IMR-90 (cell line): ENCODE results near the gene TAAR2.

Source experiments
- CEBPB ChIP-seq: IDR thresholded peaks from 2 replicates; pipeline ENCODE4 v1.6.1; 2012; ENCODE audit warnings: low read depth, low read length, improper control_type of control experiment
- MXI1 ChIP-seq: IDR thresholded peaks from 2 replicates; pipeline ENCODE4 v1.6.1; 2012; ENCODE audit warnings: low read depth, mild to moderate bottlenecking, low read length, moderate library complexity, borderline replicate concordance
- POLR2A ChIP-seq: IDR thresholded peaks from 2 replicates; pipeline ENCODE4 v1.6.1; 2012; ENCODE audit warnings: mild to moderate bottlenecking, low read depth, low read length
- SMC3 ChIP-seq: fragments of 150-350 bp; IDR thresholded peaks from 2 replicates; pipeline ENCODE4 v1.6.1; 2016; ENCODE audit warnings: low read depth, mild to moderate bottlenecking, antibody characterized with exemption, low read length, moderate library complexity
- TF ChIP-seq, protein P1 (sequence below): conservative IDR thresholded peaks from 2 replicates; pipeline ENCODE4 v1.5.1; 2012; ENCODE audit warnings: mild to moderate bottlenecking, low read depth, low read length, improper control_type of control experiment

- TF ChIP-seq, protein P1, sequence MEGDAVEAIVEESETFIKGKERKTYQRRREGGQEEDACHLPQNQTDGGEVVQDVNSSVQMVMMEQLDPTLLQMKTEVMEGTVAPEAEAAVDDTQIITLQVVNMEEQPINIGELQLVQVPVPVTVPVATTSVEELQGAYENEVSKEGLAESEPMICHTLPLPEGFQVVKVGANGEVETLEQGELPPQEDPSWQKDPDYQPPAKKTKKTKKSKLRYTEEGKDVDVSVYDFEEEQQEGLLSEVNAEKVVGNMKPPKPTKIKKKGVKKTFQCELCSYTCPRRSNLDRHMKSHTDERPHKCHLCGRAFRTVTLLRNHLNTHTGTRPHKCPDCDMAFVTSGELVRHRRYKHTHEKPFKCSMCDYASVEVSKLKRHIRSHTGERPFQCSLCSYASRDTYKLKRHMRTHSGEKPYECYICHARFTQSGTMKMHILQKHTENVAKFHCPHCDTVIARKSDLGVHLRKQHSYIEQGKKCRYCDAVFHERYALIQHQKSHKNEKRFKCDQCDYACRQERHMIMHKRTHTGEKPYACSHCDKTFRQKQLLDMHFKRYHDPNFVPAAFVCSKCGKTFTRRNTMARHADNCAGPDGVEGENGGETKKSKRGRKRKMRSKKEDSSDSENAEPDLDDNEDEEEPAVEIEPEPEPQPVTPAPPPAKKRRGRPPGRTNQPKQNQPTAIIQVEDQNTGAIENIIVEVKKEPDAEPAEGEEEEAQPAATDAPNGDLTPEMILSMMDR = no peak
- TF ChIP-seq CEBPB (no peak), POLR2A (no peak), MXI1 (no peak), SMC3 (no peak)
Measured at GRCh38 chr6:132571774-132572173, 52.3 kb downstream of the TAAR2 start.
